SK-N-SH (cell line): ENCODE results near the gene FJX1. TPM values are rescaled to one million over a fixed set of nuclear protein-coding genes. Genes with fewer than 3 reads are reported as not detected.

Experiments
- CTCF ChIA-PET: fragments of 300-600, 350-600 bp; formaldehyde crosslinking; extraction: SDS; loops from one replicate; lab custom pipeline; 2021; lab: Yijun Ruan, JAX
- POLR2A ChIA-PET: fragments of 350-600 bp; sonication (Branson Sonifier 250); formaldehyde crosslinking; extraction: SDS; loops from one replicate; lab custom pipeline; 2020; ENCODE audit warnings: antibody characterized with exemption, inconsistent platforms; lab: Yijun Ruan, JAX
- DNase-seq: peaks from one replicate; pipeline ENCODE4 v3.0.0; 2012
- H2AFZ ChIP-seq: fragments of 200-600 bp; sonication (generic); 2 replicates; pipeline ENCODE4 v1.8.1; 2016; ENCODE audit warnings: antibody characterized with exemption, mild to moderate bottlenecking, low read depth
- H3F3A ChIP-seq: fragments of 200-600 bp; sonication (generic); replicated peaks from 2 replicates; pipeline ENCODE3; 2016; ENCODE audit warnings: antibody characterized with exemption, mild to moderate bottlenecking; ENCODE audit not compliant: insufficient read depth
- H3K27ac ChIP-seq, 2 experiments: fragments of 200-500 bp in 1 of 2; fragments of 200-600 bp in 1 of 2; sonication (Bioruptor generic) in 1 of 2; sonication (generic), shearing (Covaris generic) in 1 of 2; 2 replicates each; pipeline versions ENCODE4 v1.5.1 to v1.6.1; 2014 to 2016; ENCODE audit warnings: low read depth in 2 of 2, inconsistent platforms in 1 of 2, low read length in 1 of 2, mild to moderate bottlenecking in 1 of 2, mixed read lengths in 1 of 2
- H3K27me3 ChIP-seq: fragments of 200-600 bp; sonication (generic), shearing (Covaris generic); 2 replicates; pipeline ENCODE4 v1.6.1; 2016; ENCODE audit warnings: mixed run types; ENCODE audit not compliant: insufficient read depth
- H3K36me3 ChIP-seq, 2 experiments: fragments of 200-500 bp in 1 of 2; fragments of 200-600 bp in 1 of 2; sonication (Bioruptor generic) in 1 of 2; sonication (generic) in 1 of 2; replicated peaks in 1 of 2; 2 replicates each; pipeline versions ENCODE3 to v1.5.1; 2014 to 2016; ENCODE audit warnings: low read length in 1 of 2, mild to moderate bottlenecking in 1 of 2; ENCODE audit not compliant: insufficient read depth in 2 of 2, control insufficient read depth in 1 of 2
- H3K4me1 ChIP-seq, 2 experiments: fragments of 200-500 bp in 1 of 2; fragments of 200-600 bp in 1 of 2; sonication (Bioruptor generic) in 1 of 2; sonication (generic), shearing (Covaris generic) in 1 of 2; 2 replicates each; pipeline versions ENCODE4 v1.5.1 to v1.6.1; 2014 to 2016; ENCODE audit warnings: low read depth in 1 of 2, low read length in 1 of 2, mixed run types in 1 of 2; ENCODE audit not compliant: insufficient read depth in 2 of 2, control insufficient read depth in 1 of 2
- H3K4me2 ChIP-seq: fragments of 200-600 bp; sonication (generic), shearing (Covaris generic); 2 replicates; pipeline ENCODE4 v1.6.1; 2017; ENCODE audit warnings: mixed run types
- H3K4me3 ChIP-seq, 2 experiments: fragments of 200-500 bp in 1 of 2; fragments of 200-600 bp in 1 of 2; sonication (Bioruptor generic) in 1 of 2; sonication (generic), shearing (Covaris generic) in 1 of 2; 2 replicates each; pipeline versions ENCODE4 v1.5.1 to v1.8.1; 2014 to 2016; ENCODE audit warnings: low read depth in 2 of 2, inconsistent platforms in 1 of 2, low read length in 1 of 2, mild to moderate bottlenecking in 1 of 2, mixed read lengths in 1 of 2, moderate library complexity in 1 of 2
- H3K79me2 ChIP-seq: fragments of 200-600 bp; sonication (generic); 2 replicates; pipeline ENCODE4 v1.8.1; 2017; ENCODE audit warnings: mild to moderate bottlenecking; ENCODE audit not compliant: insufficient read depth
- H3K9ac ChIP-seq: fragments of 200-600 bp; sonication (generic); 2 replicates; pipeline ENCODE4 v1.6.1; 2017; ENCODE audit warnings: mixed run types
- H3K9me2 ChIP-seq: fragments of 200-600 bp; sonication (generic); 2 replicates; pipeline ENCODE4 v1.6.1; 2017; ENCODE audit warnings: mixed run types
- H3K9me3 ChIP-seq: fragments of 200-600 bp; sonication (generic); 2 replicates; pipeline ENCODE4 v1.6.1; 2017; ENCODE audit warnings: mixed run types, mild to moderate bottlenecking, moderate library complexity
- H4K20me1 ChIP-seq: fragments of 200-600 bp; sonication (generic); 2 replicates; pipeline ENCODE4 v1.6.1; 2017; ENCODE audit warnings: mild to moderate bottlenecking, mixed run types; ENCODE audit not compliant: insufficient read depth
- CHD2 ChIP-seq: fragments of 150-350 bp; IDR thresholded peaks from 2 replicates; pipeline ENCODE4 v1.6.1; 2018; ENCODE audit warnings: low read length; ENCODE audit not compliant: partially characterized antibody
- ELF1 ChIP-seq: IDR thresholded peaks from 2 replicates; pipeline ENCODE4 v1.4.0; 2012
- EP300 ChIP-seq, 2 experiments: IDR thresholded peaks; 2 replicates each; pipeline versions ENCODE4 v1.4.0 to v1.6.1; 2012; ENCODE audit warnings: borderline replicate concordance in 1 of 2, low read depth in 1 of 2, low read length in 1 of 2
- FOSL2 ChIP-seq: IDR thresholded peaks from 2 replicates; pipeline ENCODE4 v1.4.0; 2012; ENCODE audit warnings: low read depth, mild to moderate bottlenecking, moderate library complexity, borderline replicate concordance
- FOXM1 ChIP-seq: IDR thresholded peaks from 2 replicates; pipeline ENCODE4 v1.4.0; 2012; ENCODE audit warnings: low read depth, mild to moderate bottlenecking
- GABPA ChIP-seq: IDR thresholded peaks from 2 replicates; pipeline ENCODE4 v1.4.0; 2012; ENCODE audit warnings: low read depth, mild to moderate bottlenecking
- GATA2 ChIP-seq: sonication (generic); formaldehyde crosslinking; IDR thresholded peaks from 2 replicates; pipeline ENCODE4 v1.5.0; 2020; ENCODE audit warnings: mild to moderate bottlenecking, missing genetic modification reagents
- IRF3 ChIP-seq: fragments of 150-350 bp; IDR thresholded peaks from 2 replicates; pipeline ENCODE4 v1.6.1; 2016; ENCODE audit warnings: mild to moderate bottlenecking, low read depth, low read length
- JUND ChIP-seq: IDR thresholded peaks from 2 replicates; pipeline ENCODE4 v1.4.0; 2012
- MXI1 ChIP-seq: IDR thresholded peaks from 2 replicates; pipeline ENCODE4 v1.6.1; 2012; ENCODE audit warnings: mild to moderate bottlenecking, low read depth, low read length, improper control_type of control experiment
- PBX3 ChIP-seq: IDR thresholded peaks from 2 replicates; pipeline ENCODE4; 2012
- RAD21 ChIP-seq: IDR thresholded peaks from 2 replicates; pipeline ENCODE4 v1.6.1; 2012; ENCODE audit warnings: mild to moderate bottlenecking, low read length
- REST ChIP-seq: IDR thresholded peaks from 2 replicates; pipeline ENCODE4 v1.6.1; 2012; ENCODE audit warnings: mild to moderate bottlenecking, low read depth, low read length, moderate library complexity
- RFX5 ChIP-seq: IDR thresholded peaks from 2 replicates; pipeline ENCODE4 v1.6.1; 2012; ENCODE audit warnings: mild to moderate bottlenecking, improper control_type of control experiment, low read length
- RXRA ChIP-seq: IDR thresholded peaks from 2 replicates; pipeline ENCODE4 v1.4.0; 2012; ENCODE audit warnings: low read depth, mild to moderate bottlenecking, borderline replicate concordance
- SMC3 ChIP-seq: IDR thresholded peaks from 2 replicates; pipeline ENCODE4 v1.6.1; 2012; ENCODE audit warnings: low read depth, low read length, improper control_type of control experiment
- TAF1 ChIP-seq: IDR thresholded peaks from 2 replicates; pipeline ENCODE4 v1.6.1; 2012; ENCODE audit warnings: low read depth, mild to moderate bottlenecking, low read length, moderate library complexity, borderline replicate concordance
- TCF12 ChIP-seq: IDR thresholded peaks from 2 replicates; pipeline ENCODE4 v1.4.0; 2012
- USF1 ChIP-seq: IDR thresholded peaks from 2 replicates; pipeline ENCODE4 v1.4.0; 2012; ENCODE audit warnings: low read depth, borderline replicate concordance
- USF2 ChIP-seq: fragments of 150-350 bp; IDR thresholded peaks from 2 replicates; pipeline ENCODE4 v1.6.1; 2017; ENCODE audit warnings: antibody characterized with exemption, low read length, low read depth, borderline replicate concordance
- WGBS: methylation state at CpG from one replicate; pipeline ENCODE4 v1.1.6; 2017; ENCODE audit warnings: low lambda C conversion rate; 5-methylcytosine and 5-hydroxymethylcytosine counted together
- polyA plus RNA-seq, 3 experiments: library from polyadenylated mRNA; depleted of rRNA; stranded (reverse); fragments of >200 nt; gene quantifications; 2 replicates each; pipeline ENCODE4 v1.2.3, GENCODE V29; 2012

Gene FJX1
- polyA plus RNA-seq, 1 of the 3 experiments (the other 2 are of a cell fraction) = 34.5 TPM

- Histone ChIP-seq H3K4me3 (no peak overlapping the region), H3K9me2 (no peaks in the 10 kb centered on the region), H4K20me1 (no peaks in the 10 kb centered on the region), H3K27me3 (no peaks in the 10 kb centered on the region), H3K36me3 (no peaks in the 10 kb centered on the region), H3K79me2 (no peaks in the 10 kb centered on the region), H2AFZ (no peak overlapping the region), H3K9me3 (no peaks in the 10 kb centered on the region), H3K4me1 (no peaks in the 10 kb centered on the region; a peak in 1 of 4 replicates), H3F3A (no peaks in the 10 kb centered on the region), H3K27ac (no peak overlapping the region), H3K9ac (no peak overlapping the region), H3K4me2 (no peak overlapping the region)
- POLR2A ChIA-PET = no interaction called here
- 90% methylated on average over 6 of the region's 6 CpGs for WGBS
- CTCF ChIA-PET = no interaction called here
- no peak for TF ChIP-seq JUND
- TF ChIP-seq TCF12 = no peak
- no peak for TF ChIP-seq USF1
- no peak for TF ChIP-seq GABPA
- TF ChIP-seq RAD21 = no peak
- TF ChIP-seq REST = no peak
- TF ChIP-seq RXRA = no peak
- TF ChIP-seq IRF3 = no peak
- no peak for TF ChIP-seq GATA2 (CRISPR knock-in tag)
- TF ChIP-seq TAF1 = no peak
- TF ChIP-seq USF2 = no peak
- no peak for TF ChIP-seq PBX3
- TF ChIP-seq FOSL2 = no peak
- TF ChIP-seq MXI1 = no peak
- TF ChIP-seq RFX5 = no peak
- no peak for TF ChIP-seq EP300 (IDR thresholded peaks at IDR 0.05; ENCODE audit: borderline replicate concordance in 1 of 2, low read depth in 1 of 2, low read length in 1 of 2)
- no peak for TF ChIP-seq CHD2
- no peak for TF ChIP-seq SMC3
- TF ChIP-seq FOXM1 = no peak
- no peak for TF ChIP-seq ELF1
- DNase-seq = no peak
Observed at GRCh38 chr11:35654711-35655110, 36.5 kb downstream of the FJX1 start.
